H9 (cell line): ENCODE data around the gene TAOK3. TPM values are rescaled to one million over a fixed set of nuclear protein-coding genes. Genes with fewer than 3 reads are reported as not detected.
"Not testable (repeated sequence)": the region's sequence is repeated elsewhere in the genome, so short reads cannot be mapped to it uniquely, and the experiment has no call there.

Source experiments
- DNase-seq: peaks from one replicate; pipeline ENCODE4 v3.0.0-alpha.2; 2017
- H2AFZ ChIP-seq: one replicate; pipeline ENCODE4 v1.6.1; 2013; ENCODE audit warnings: mild to moderate bottlenecking, low read length, control low read depth, moderate library complexity
- H2AK5ac ChIP-seq: 2 replicates; pipeline ENCODE4 v1.6.1; 2013; ENCODE audit warnings: low read length, control low read depth, mixed read lengths; ENCODE audit not compliant: insufficient read length
- H2BK120ac ChIP-seq: one replicate; pipeline ENCODE4 v1.6.1; 2013; ENCODE audit warnings: low read depth, mild to moderate bottlenecking, low read length, control low read depth, inconsistent platforms; ENCODE audit not compliant: poor library complexity, severe bottlenecking
- H2BK12ac ChIP-seq: 2 replicates; pipeline ENCODE4 v1.6.1; 2013; ENCODE audit warnings: low read length, control low read depth, mixed read lengths, low read depth; ENCODE audit not compliant: insufficient read length
- H2BK15ac ChIP-seq: 2 replicates; pipeline ENCODE4 v1.6.1; 2013; ENCODE audit warnings: low read depth, low read length, control low read depth
- H2BK20ac ChIP-seq: one replicate; pipeline ENCODE4 v1.6.1; 2013; ENCODE audit warnings: low read depth, mild to moderate bottlenecking, low read length, control low read depth, inconsistent platforms; ENCODE audit not compliant: poor library complexity, severe bottlenecking
- H2BK5ac ChIP-seq: 2 replicates; pipeline ENCODE4 v1.6.1; 2013; ENCODE audit warnings: low read length, control low read depth, mixed read lengths; ENCODE audit not compliant: insufficient read length
- H3K14ac ChIP-seq: 2 replicates; pipeline ENCODE4 v1.6.1; 2013; ENCODE audit warnings: low read length, control low read depth; ENCODE audit not compliant: insufficient read depth
- H3K18ac ChIP-seq: 2 replicates; pipeline ENCODE4 v1.6.1; 2013; ENCODE audit warnings: low read depth, mild to moderate bottlenecking, mixed read lengths, low read length, control low read depth; ENCODE audit not compliant: insufficient read length
- H3K23ac ChIP-seq: 2 replicates; pipeline ENCODE4 v1.6.1; 2013; ENCODE audit warnings: low read length, control low read depth, mixed read lengths, low read depth; ENCODE audit not compliant: insufficient read length
- H3K23me2 ChIP-seq: 2 replicates; pipeline ENCODE4 v1.6.1; 2013; ENCODE audit warnings: low read depth, mild to moderate bottlenecking, mixed read lengths, low read length, control low read depth; ENCODE audit not compliant: insufficient read length, poor library complexity, severe bottlenecking
- H3K27ac ChIP-seq: 2 replicates; pipeline ENCODE4 v1.5.1; 2013; ENCODE audit warnings: low read length, control low read depth, mixed read lengths, low read depth; ENCODE audit not compliant: insufficient read length
- H3K27me3 ChIP-seq: 2 replicates; pipeline ENCODE4 v1.6.1; 2013; ENCODE audit warnings: low read length, control low read depth, inconsistent platforms; ENCODE audit not compliant: insufficient read depth
- H3K4ac ChIP-seq: 2 replicates; pipeline ENCODE4 v1.6.1; 2013; ENCODE audit warnings: low read depth, mild to moderate bottlenecking, control low read depth, inconsistent platforms, low read length, moderate library complexity
- H3K4me1 ChIP-seq: 2 replicates; pipeline ENCODE4 v1.6.1; 2013; ENCODE audit warnings: low read length, control low read depth, inconsistent platforms; ENCODE audit not compliant: insufficient read depth
- H3K4me2 ChIP-seq: 2 replicates; pipeline ENCODE4 v1.6.1; 2013; ENCODE audit warnings: low read length, control low read depth, mixed read lengths; ENCODE audit not compliant: insufficient read length, insufficient read depth
- H3K56ac ChIP-seq: 2 replicates; pipeline ENCODE4 v1.6.1; 2013; ENCODE audit warnings: low read depth, mild to moderate bottlenecking, mixed read lengths, low read length, control low read depth; ENCODE audit not compliant: insufficient read length
- H3K79me1 ChIP-seq: 2 replicates; pipeline ENCODE4 v1.6.1; 2013; ENCODE audit warnings: low read depth, mild to moderate bottlenecking, moderate library complexity, low read length, control low read depth, inconsistent platforms; ENCODE audit not compliant: insufficient read depth, poor library complexity, severe bottlenecking
- H3K79me2 ChIP-seq: 2 replicates; pipeline ENCODE4 v1.6.1; 2013; ENCODE audit warnings: low read length, control low read depth, inconsistent platforms; ENCODE audit not compliant: insufficient read depth
- H3K9ac ChIP-seq: 2 replicates; pipeline ENCODE4 v1.6.1; 2013; ENCODE audit warnings: low read length, control low read depth, mixed read lengths; ENCODE audit not compliant: insufficient read length; ENCODE audit errors: extremely low read depth
- H3K9me3 ChIP-seq: one replicate; pipeline ENCODE4 v1.6.1; 2013; ENCODE audit warnings: low read depth, low read length, inconsistent platforms; ENCODE audit not compliant: control insufficient read depth
- H3T11ph ChIP-seq: one replicate; pipeline ENCODE4 v1.6.1; 2013; ENCODE audit warnings: mild to moderate bottlenecking, low read length, control low read depth, inconsistent platforms
- H4K20me1 ChIP-seq: one replicate; pipeline ENCODE4 v1.6.1; 2013; ENCODE audit not compliant: control insufficient read depth, insufficient read length, insufficient read depth
- H4K5ac ChIP-seq: 2 replicates; pipeline ENCODE4 v1.6.1; 2013; ENCODE audit warnings: low read depth, mild to moderate bottlenecking, mixed read lengths, low read length, control low read depth; ENCODE audit not compliant: insufficient read length
- H4K8ac ChIP-seq: replicated peaks from 2 replicates; pipeline ENCODE4 v1.6.1; 2013; ENCODE audit warnings: low read length, control low read depth, mixed read lengths, low read depth; ENCODE audit not compliant: insufficient read length
- H4K91ac ChIP-seq: 2 replicates; pipeline ENCODE4 v1.6.1; 2013; ENCODE audit warnings: low read depth, mild to moderate bottlenecking, moderate library complexity, mixed read lengths, low read length, control low read depth; ENCODE audit not compliant: insufficient read length
- H3K27ac Mint-ChIP-seq, 3 experiments: 2 replicates in 2 of 3; 3 replicates in 1 of 3; pipeline ENCODE4 v1.8.0; 2020 to 2021; ENCODE audit warnings: mixed read lengths in 3 of 3, mild to moderate bottlenecking in 1 of 3, moderate library complexity in 1 of 3
- H3K27me3 Mint-ChIP-seq: 2 replicates; pipeline ENCODE4 v1.8.0; 2021; ENCODE audit warnings: low read depth, mild to moderate bottlenecking, moderate library complexity, mixed read lengths
- H3K36me3 Mint-ChIP-seq, 3 experiments: 2 replicates in 2 of 3; 3 replicates in 1 of 3; pipeline ENCODE4 v1.8.0; 2020 to 2021; ENCODE audit warnings: low read depth in 3 of 3, mixed read lengths in 3 of 3; ENCODE audit not compliant: insufficient read depth in 1 of 3
- H3K4me1 Mint-ChIP-seq, 2 experiments: 2 replicates each; pipeline ENCODE4 v1.8.0; 2020; ENCODE audit warnings: mixed read lengths in 2 of 2
- H3K4me3 Mint-ChIP-seq, 2 experiments: 2 replicates in 1 of 2; 3 replicates in 1 of 2; pipeline ENCODE4 v1.8.0; 2020 to 2021; ENCODE audit warnings: mild to moderate bottlenecking in 2 of 2, mixed read lengths in 2 of 2, moderate library complexity in 1 of 2
- H3K9me3 Mint-ChIP-seq, 2 experiments: 2 replicates in 1 of 2; 3 replicates in 1 of 2; pipeline ENCODE4 v1.8.0; 2020; ENCODE audit warnings: mild to moderate bottlenecking in 2 of 2, mixed read lengths in 2 of 2, moderate library complexity in 1 of 2
- CTCF ChIP-seq: fragments of 200-600 bp; sonication (generic); conservative IDR thresholded peaks from 3 replicates; pipeline ENCODE4 v1.8.0; 2021; ENCODE audit warnings: antibody characterized with exemption, mild to moderate bottlenecking
- WGBS: extraction: QIAGEN DNeasy Blood & Tissue Kit; methylation state at CpG from one replicate; pipeline ENCODE4 v1.1.7; 2013; ENCODE audit warnings: missing lambda C conversion rate, low lambda C conversion rate, mixed read lengths; ENCODE audit not compliant: insufficient read length; ENCODE audit errors: extremely low coverage; 5-methylcytosine and 5-hydroxymethylcytosine counted together
- total RNA-seq: library from RNA; stranded (reverse); gene quantifications from 2 replicates; pipeline ENCODE4 v1.2.1, GENCODE V29; 2021

TAOK3 gene
- total RNA-seq, 1 experiment from 2014 or later: 5.2 TPM

- H2AK5ac ChIP-seq: no peak within 1 kb of the TSS
- H3K79me2 ChIP-seq: peaks cover 22% of the 10 kb centered on the region; the same call in 1 of the 2 replicates
- Mint-ChIP-seq H3K27me3 (no peaks in the 10 kb centered on the region), H3K9me3 (peaks cover 0 to 3% of the 10 kb centered on the region in 2 experiments; a peak in 2 of 5 replicates), H3K4me3 (peak within 1 kb of the TSS; percentile 89), H3K4me1 (peaks cover 12 to 14% of the 10 kb centered on the region in 2 experiments), H3K36me3 (peaks cover 33 to 44% (median 34%) of the 10 kb centered on the region in 3 experiments), H3K27ac (peak within 1 kb of the TSS; percentile 52 to 97 (median 96); a peak in 6 of 7 replicates)
- no CpG with 5 or more reads among the region's 70 CpGs for WGBS
- H2BK5ac ChIP-seq: no peak within 1 kb of the TSS
- no peak within 1 kb of the TSS for H2BK120ac ChIP-seq
- H3K4me1 ChIP-seq: no peaks in the 10 kb centered on the region
- no peak within 1 kb of the TSS; the same call in 1 of the 2 replicates for H3K4ac ChIP-seq
- H3K9me3 ChIP-seq: no peaks in the 10 kb centered on the region
- H3K27me3 ChIP-seq: no peaks in the 10 kb centered on the region
- H2BK12ac ChIP-seq: no peak within 1 kb of the TSS
- H3K27ac ChIP-seq: no peak within 1 kb of the TSS
- no peaks in the 10 kb centered on the region for H4K20me1 ChIP-seq
- peak within 1 kb of the TSS; percentile 82 for H3K9ac ChIP-seq
- H4K91ac ChIP-seq: no peak within 1 kb of the TSS
- H2BK20ac ChIP-seq: no peak within 1 kb of the TSS
- peaks cover 7% of the 10 kb centered on the region for H3K23me2 ChIP-seq
- no peak within 1 kb of the TSS for H2BK15ac ChIP-seq
- no peak within 1 kb of the TSS for H4K8ac ChIP-seq
- H2AFZ ChIP-seq: no peak within 1 kb of the TSS
- H3K56ac ChIP-seq: no peak within 1 kb of the TSS
- peak; percentile 95 for DNase-seq
- H3K23ac ChIP-seq: no peak within 1 kb of the TSS
- no peak within 1 kb of the TSS for H3T11ph ChIP-seq
- H3K4me2 ChIP-seq: peak within 1 kb of the TSS; percentile 68
- H3K14ac ChIP-seq: peak within 1 kb of the TSS; percentile 85
- no peak for TF ChIP-seq CTCF
- peak within 1 kb of the TSS; percentile 3 for H3K18ac ChIP-seq
- H3K79me1 ChIP-seq: peaks cover 8% of the 10 kb centered on the region
- no peak within 1 kb of the TSS for H4K5ac ChIP-seq
These were observed 236.7 kb downstream of the TAOK3 start, which contains the start of gene PEBP1 for GRCh38 chr12:118135788-118136558. Gene PEBP1, plus strand, starts transcription at chr12:118136124. Its CDS starts 86 bp downstream, at chr12:118136210.

GRCh38 chr12:118129436-118129835 lies 243.3 kb downstream of the TAOK3 start:
- H3K4me2 ChIP-seq, H2AK5ac ChIP-seq, H4K91ac ChIP-seq, H2BK15ac ChIP-seq, H3K23ac ChIP-seq, H3K9ac ChIP-seq, H3K4ac ChIP-seq, H3K9me3 ChIP-seq, H4K20me1 ChIP-seq, H3T11ph ChIP-seq, H2BK120ac ChIP-seq, H3K9me3 Mint-ChIP-seq, H2AFZ ChIP-seq, H3K36me3 Mint-ChIP-seq, H2BK12ac ChIP-seq, H3K4me3 Mint-ChIP-seq, H4K8ac ChIP-seq, H3K18ac ChIP-seq, H3K4me1 ChIP-seq, H3K23me2 ChIP-seq, H3K27me3 ChIP-seq, H2BK20ac ChIP-seq, H3K79me2 ChIP-seq, H4K5ac ChIP-seq, H3K14ac ChIP-seq, H3K27ac Mint-ChIP-seq, DNase-seq, H3K27me3 Mint-ChIP-seq, H3K4me1 Mint-ChIP-seq, H2BK5ac ChIP-seq, H3K56ac ChIP-seq, H3K79me1 ChIP-seq, H3K27ac ChIP-seq: not testable (repeated sequence)
- no CpG with 5 or more reads among the region's 5 CpGs for WGBS
